Measurements from ENCODE around the gene CDH13. TPM values are rescaled to one million over a fixed set of nuclear protein-coding genes. Genes with fewer than 3 reads are reported as not detected.

CDH13 gene
- polyA plus RNA-seq, 1 donor from 2014 or later: 3.2 TPM

DNA sequence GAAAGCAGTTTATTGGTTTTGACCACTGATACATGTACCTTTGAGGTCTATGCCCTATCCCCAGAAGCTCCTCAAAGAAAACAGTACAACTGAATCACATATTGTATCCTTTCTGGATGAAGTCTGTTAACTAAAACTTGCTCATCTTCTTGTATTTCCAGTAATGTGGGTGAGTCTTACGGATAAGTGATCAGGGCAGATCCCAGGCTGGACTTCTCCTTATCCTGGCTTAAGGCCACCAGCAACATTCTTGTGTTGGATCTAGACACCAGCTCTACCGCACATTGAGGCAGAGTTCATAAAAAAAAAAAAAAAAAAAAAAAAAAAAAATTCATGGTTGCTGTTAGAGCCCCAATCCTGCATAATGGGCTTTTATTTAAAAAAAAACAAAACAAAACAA is 644.4 kb downstream of the CDH13 start:
- Histone ChIP-seq H3K27ac (ENCODE audit: low read length) (no peak overlapping the region), H3K9ac (ENCODE audit: low read length) (no peak overlapping the region), H3K27me3 (ENCODE audit: insufficient read depth, low read depth, low read length) (no peaks in the 10 kb centered on the region), H3F3A (ENCODE audit: insufficient read depth, low read length, poor library complexity, severe bottlenecking) (no peaks in the 10 kb centered on the region), H3K9me2 (ENCODE audit: insufficient read depth, low read length) (no peaks in the 10 kb centered on the region), H3K4me3 (ENCODE audit: low read length) (no peak overlapping the region), H3K9me3 (ENCODE audit: low read length) (no peaks in the 10 kb centered on the region), H3K4me2 (ENCODE audit: low read length) (no peak overlapping the region), H2AFZ (ENCODE audit: low read depth, low read length) (no peak overlapping the region), H4K20me1 (ENCODE audit: insufficient read depth) (no peaks in the 10 kb centered on the region), H3K36me3 (ENCODE audit: insufficient read depth, low read length) (no peaks in the 10 kb centered on the region), H3K79me2 (replicated peaks; ENCODE audit: insufficient read depth, low read length) (no peaks in the 10 kb centered on the region)
- TF ChIP-seq RAD21 (conservative IDR thresholded peaks at IDR 0.05): no peak
- TF ChIP-seq, protein P1, sequence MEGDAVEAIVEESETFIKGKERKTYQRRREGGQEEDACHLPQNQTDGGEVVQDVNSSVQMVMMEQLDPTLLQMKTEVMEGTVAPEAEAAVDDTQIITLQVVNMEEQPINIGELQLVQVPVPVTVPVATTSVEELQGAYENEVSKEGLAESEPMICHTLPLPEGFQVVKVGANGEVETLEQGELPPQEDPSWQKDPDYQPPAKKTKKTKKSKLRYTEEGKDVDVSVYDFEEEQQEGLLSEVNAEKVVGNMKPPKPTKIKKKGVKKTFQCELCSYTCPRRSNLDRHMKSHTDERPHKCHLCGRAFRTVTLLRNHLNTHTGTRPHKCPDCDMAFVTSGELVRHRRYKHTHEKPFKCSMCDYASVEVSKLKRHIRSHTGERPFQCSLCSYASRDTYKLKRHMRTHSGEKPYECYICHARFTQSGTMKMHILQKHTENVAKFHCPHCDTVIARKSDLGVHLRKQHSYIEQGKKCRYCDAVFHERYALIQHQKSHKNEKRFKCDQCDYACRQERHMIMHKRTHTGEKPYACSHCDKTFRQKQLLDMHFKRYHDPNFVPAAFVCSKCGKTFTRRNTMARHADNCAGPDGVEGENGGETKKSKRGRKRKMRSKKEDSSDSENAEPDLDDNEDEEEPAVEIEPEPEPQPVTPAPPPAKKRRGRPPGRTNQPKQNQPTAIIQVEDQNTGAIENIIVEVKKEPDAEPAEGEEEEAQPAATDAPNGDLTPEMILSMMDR (IDR thresholded peaks at IDR 0.05; ENCODE audit: poor library complexity, severe bottlenecking): no peak
- no peak for TF ChIP-seq TAF1 (IDR thresholded peaks at IDR 0.05; ENCODE audit: low read depth)
- no peak for TF ChIP-seq POLR2AphosphoS5 (IDR thresholded peaks at IDR 0.05)
- TF ChIP-seq EP300 (conservative IDR thresholded peaks at IDR 0.05; ENCODE audit: poor library complexity, severe bottlenecking): no peak
- no peak for TF ChIP-seq MXI1 (conservative IDR thresholded peaks at IDR 0.05; ENCODE audit: poor library complexity, severe bottlenecking)
- no peak for TF ChIP-seq EZH2 (IDR thresholded peaks at IDR 0.05; ENCODE audit: borderline replicate concordance, insufficient read depth, low read length, poor library complexity, severe bottlenecking)
- TF ChIP-seq, protein P2, sequence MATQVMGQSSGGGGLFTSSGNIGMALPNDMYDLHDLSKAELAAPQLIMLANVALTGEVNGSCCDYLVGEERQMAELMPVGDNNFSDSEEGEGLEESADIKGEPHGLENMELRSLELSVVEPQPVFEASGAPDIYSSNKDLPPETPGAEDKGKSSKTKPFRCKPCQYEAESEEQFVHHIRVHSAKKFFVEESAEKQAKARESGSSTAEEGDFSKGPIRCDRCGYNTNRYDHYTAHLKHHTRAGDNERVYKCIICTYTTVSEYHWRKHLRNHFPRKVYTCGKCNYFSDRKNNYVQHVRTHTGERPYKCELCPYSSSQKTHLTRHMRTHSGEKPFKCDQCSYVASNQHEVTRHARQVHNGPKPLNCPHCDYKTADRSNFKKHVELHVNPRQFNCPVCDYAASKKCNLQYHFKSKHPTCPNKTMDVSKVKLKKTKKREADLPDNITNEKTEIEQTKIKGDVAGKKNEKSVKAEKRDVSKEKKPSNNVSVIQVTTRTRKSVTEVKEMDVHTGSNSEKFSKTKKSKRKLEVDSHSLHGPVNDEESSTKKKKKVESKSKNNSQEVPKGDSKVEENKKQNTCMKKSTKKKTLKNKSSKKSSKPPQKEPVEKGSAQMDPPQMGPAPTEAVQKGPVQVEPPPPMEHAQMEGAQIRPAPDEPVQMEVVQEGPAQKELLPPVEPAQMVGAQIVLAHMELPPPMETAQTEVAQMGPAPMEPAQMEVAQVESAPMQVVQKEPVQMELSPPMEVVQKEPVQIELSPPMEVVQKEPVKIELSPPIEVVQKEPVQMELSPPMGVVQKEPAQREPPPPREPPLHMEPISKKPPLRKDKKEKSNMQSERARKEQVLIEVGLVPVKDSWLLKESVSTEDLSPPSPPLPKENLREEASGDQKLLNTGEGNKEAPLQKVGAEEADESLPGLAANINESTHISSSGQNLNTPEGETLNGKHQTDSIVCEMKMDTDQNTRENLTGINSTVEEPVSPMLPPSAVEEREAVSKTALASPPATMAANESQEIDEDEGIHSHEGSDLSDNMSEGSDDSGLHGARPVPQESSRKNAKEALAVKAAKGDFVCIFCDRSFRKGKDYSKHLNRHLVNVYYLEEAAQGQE (IDR thresholded peaks at IDR 0.05; ENCODE audit: borderline replicate concordance): no peak
- TF ChIP-seq SMC3 (conservative IDR thresholded peaks at IDR 0.05; ENCODE audit: poor library complexity): no peak

DNA sequence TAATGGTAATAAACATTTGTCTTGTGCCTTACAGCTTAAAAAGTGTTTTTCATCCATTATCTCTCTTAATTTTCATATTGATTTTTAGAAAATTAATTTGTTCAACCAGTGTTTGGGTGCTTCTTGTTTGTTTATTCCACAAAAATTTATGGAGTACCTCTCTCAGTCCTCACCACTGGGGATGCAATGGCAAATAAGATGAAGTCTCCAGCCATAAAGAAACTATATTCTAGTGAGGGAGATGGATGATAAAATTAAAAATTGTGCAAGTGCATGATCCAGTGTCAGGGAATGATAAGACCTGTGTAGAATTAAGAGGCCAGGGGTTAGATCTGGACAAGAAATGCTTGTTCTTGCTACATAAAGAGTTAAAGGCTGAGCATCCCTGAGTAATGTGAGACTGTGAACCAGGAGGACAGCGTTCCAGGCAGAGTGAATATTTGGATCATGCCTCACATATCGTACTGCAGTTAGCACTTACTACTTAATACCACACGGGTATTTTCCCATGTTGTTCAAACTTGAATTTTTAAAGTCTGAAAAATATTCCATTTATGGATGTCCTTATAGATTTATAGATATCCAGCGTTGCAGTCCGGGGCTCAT is 645.3 kb downstream of the CDH13 start:
- Histone ChIP-seq H3K9me3 (ENCODE audit: low read length) (no peaks in the 10 kb centered on the region), H3K9me2 (ENCODE audit: insufficient read depth, low read length) (no peaks in the 10 kb centered on the region), H3K4me2 (ENCODE audit: low read length) (no peak overlapping the region), H3K79me2 (replicated peaks; ENCODE audit: insufficient read depth, low read length) (no peaks in the 10 kb centered on the region), H3K36me3 (ENCODE audit: insufficient read depth, low read length) (no peaks in the 10 kb centered on the region), H3K27ac (ENCODE audit: low read length) (no peak overlapping the region), H3K9ac (ENCODE audit: low read length) (no peak overlapping the region), H3F3A (ENCODE audit: insufficient read depth, low read length, poor library complexity, severe bottlenecking) (no peaks in the 10 kb centered on the region), H3K4me3 (ENCODE audit: low read length) (no peak overlapping the region), H3K27me3 (ENCODE audit: insufficient read depth, low read depth, low read length) (no peaks in the 10 kb centered on the region), H4K20me1 (ENCODE audit: insufficient read depth) (no peaks in the 10 kb centered on the region), H2AFZ (ENCODE audit: low read depth, low read length) (no peak overlapping the region)
- TF ChIP-seq, protein P2 (IDR thresholded peaks at IDR 0.05; ENCODE audit: borderline replicate concordance): no peak
- TF ChIP-seq, protein P1 (IDR thresholded peaks at IDR 0.05; ENCODE audit: poor library complexity, severe bottlenecking): no peak
- no peak for TF ChIP-seq EZH2 (IDR thresholded peaks at IDR 0.05; ENCODE audit: borderline replicate concordance, insufficient read depth, low read length, poor library complexity, severe bottlenecking)
- no peak for TF ChIP-seq SMC3 (conservative IDR thresholded peaks at IDR 0.05; ENCODE audit: poor library complexity)
- TF ChIP-seq TAF1 (IDR thresholded peaks at IDR 0.05; ENCODE audit: low read depth): no peak
- TF ChIP-seq RAD21 (conservative IDR thresholded peaks at IDR 0.05): no peak
- no peak for TF ChIP-seq EP300 (conservative IDR thresholded peaks at IDR 0.05; ENCODE audit: poor library complexity, severe bottlenecking)
- no peak for TF ChIP-seq MXI1 (conservative IDR thresholded peaks at IDR 0.05; ENCODE audit: poor library complexity, severe bottlenecking)
- no peak for TF ChIP-seq POLR2AphosphoS5 (IDR thresholded peaks at IDR 0.05)

Data from neural cell (in vitro differentiated cells).